Stimulated activated CD4-positive, alpha-beta T cell treated with anti-CD3 and anti-CD28 coated beads, Interleukin-2, amount 100 ng/mL, for 4 hours (primary cell): Measurements from ENCODE around the gene CCL22.
"Not testable (repeated sequence)": the region's sequence is repeated elsewhere in the genome, so short reads cannot be mapped to it uniquely, and the experiment has no call there.

ENCODE experiments used
- DNase-seq: peaks from one replicate; pipeline ENCODE4 v3.0.0-alpha.2; 2020; ENCODE audit warnings: low read depth

CCL22 gene, protein sequence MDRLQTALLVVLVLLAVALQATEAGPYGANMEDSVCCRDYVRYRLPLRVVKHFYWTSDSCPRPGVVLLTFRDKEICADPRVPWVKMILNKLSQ

GRCh38 chr16:57358527-57359095, at the start of gene CCL22:
TSS of gene CCL22 (plus strand) at chr16:57358783. CDS start at chr16:57358817, 34 bp downstream.
- no peak for DNase-seq

DNA sequence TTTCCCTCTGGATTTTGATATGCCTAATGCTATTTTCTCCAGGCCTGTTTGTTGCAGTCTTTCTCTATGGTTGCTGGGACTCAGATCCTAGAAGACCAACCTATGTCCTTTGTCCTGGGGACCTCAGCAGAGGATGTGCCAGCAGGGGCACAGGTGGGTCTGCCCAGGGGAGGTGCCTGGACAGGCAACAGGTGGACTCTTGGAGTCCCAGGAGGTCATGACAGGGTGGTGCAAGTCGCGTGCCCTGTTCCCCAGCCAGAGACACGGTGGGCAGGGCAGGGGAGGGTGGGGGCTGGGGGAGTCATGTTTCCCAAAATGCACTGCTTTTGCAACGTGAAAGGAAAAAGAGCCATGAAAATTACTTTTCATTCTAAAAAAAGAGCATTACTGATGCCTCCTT, 47.8 kb upstream of the CCL22 start:
- no peak for DNase-seq

GRCh38 chr16:57313509-57313908, 45.1 kb upstream of the CCL22 start:
- DNase-seq = no peak

DNA sequence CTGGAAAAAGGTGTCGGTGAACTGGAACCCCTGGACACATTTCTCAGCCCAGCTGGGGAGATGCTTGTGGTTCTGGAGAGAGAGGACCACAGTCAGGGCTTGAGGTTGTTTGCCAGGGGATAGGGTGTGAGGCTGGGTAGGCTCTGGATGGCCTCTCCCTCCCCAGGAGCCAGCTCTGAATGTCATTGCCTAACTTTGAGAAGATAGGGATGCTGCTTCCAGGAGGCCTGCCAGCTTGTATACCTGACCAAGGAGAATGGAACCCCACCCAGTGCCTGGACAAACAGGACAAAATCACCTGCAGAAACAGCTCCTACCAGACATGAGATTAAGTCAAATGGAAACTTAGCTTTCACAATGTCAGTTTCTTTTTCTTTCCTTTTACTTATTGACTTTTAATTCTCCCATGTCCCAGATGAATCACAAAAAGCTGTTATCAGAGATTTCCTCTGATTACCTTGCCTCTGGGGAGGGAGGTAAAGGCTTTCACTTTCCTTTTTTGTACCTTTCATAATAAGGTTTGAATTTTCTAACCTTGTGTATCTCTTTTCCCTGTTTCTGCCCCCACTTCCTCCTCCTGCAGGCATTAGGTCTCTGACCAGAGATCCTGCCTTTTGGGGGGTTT, 44.3 kb upstream of the CCL22 start:
- DNase-seq = no peak

GRCh38 chr16:57315416-57315815, 43.2 kb upstream of the CCL22 start:
- no peak for DNase-seq

DNA sequence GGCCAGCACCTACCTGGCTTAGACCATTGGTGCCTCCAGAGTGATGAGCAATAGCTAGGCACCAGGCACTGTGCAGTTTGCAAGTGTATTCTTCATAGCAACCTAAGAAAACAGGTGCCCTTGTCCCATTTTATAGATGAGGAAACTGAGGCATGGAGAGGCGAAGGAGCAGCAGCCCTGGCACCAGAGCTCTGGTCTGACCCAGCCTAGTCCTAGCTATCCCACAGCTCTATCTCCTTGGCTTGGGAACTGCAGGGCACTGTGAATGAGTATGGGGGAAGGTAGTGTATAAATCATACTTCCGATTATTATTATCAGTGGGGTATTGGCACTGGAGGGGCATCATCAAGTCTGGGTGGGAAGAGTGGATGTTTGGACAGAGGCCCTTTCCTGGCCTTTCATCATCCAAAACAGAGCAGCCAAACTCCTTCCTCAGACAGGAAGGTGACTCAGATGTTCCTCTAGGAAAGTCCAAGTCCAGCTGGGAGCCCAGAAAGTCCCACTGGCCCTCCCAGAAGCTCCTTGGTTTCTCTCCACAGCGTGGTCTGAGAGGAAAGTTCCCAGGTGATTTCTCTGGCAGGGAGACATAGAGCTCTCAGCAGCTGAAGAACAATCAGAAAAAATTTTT, 42.1 kb upstream of the CCL22 start:
- no peak for DNase-seq

DNA sequence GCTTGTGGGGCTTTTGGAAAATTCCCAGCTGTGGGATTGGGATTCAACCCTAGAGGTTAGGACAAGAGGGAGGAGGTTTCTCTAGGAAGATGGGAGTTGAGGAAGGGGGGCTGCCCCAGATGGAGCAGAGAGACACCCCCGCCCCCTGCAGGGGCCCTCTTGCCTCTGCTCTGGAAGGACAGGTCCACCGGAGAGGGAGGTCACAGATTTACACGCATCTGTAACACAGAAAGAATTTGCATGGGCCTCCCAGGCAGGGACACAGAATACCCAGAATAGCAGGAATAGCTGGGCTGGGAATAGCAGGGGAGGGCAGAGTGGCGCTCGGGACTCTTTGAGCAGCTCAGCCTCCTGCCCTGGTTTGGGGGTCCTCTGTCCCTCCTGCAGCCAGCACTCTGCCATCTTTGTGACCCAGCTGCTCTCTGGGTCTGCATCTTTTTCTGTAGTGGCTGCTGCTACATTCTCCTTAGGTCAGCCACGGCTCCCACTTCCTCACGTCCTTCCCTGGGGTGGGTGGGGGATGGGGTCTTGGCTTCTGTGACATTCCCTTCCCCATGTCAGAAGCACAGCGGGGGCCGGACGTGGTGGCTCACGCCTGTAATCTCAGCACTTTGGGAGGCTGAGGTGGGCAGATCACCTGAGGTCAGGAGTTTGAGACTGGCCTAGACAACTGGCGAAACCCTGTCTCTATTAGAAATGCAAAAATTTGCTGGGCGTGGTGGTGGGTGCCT, 40.2 kb upstream of the CCL22 start:
- no peak for DNase-seq

DNA sequence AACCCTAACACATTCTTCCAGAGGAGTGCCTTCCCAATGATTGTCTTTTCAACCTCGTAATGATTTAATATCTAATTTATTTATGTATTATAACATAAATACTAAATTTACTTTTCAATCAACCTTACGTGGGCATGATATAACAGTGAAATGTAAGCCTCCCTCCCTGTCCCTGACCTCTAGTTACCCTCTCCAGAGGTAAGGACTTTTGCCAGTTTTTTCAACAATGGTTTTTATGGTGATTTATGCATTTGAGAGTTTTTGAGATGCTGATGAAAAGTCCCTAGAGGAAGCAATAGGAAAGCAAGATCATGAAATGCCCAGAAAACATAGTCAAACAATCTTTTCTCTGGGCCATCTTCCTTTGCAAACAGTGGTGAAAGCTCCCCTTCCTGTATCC, 38.9 kb upstream of the CCL22 start:
- no peak for DNase-seq

GRCh38 chr16:57324749-57325148, 33.8 kb upstream of the CCL22 start:
- no peak for DNase-seq

DNA sequence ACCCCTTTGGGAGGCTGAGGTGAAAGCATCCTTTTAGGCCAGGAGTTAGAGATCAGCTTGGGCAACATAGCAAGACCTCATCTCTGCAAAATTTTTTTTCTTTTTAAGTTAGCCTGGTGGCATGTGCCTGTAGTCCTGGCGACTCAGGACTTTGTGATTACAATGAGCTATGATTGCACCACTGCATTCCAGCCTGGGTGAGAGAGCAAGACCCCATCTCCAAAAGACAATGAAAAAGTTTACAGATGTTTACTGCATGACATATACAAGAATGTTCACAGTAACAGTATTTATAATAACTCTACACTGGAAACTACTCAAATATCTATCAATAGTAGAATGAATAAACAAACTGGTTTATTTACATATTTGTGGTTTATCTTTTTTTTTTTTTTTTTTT, 33.1 kb upstream of the CCL22 start:
- no peak for DNase-seq

GRCh38 chr16:57329718-57330327, 28.8 kb upstream of the CCL22 start:
- DNase-seq = no peak

- no peak for DNase-seq
These were observed 27.2 kb upstream of the CCL22 start for GRCh38 chr16:57331355-57331754.

- no peak for DNase-seq
These were observed 25.2 kb upstream of the CCL22 start for GRCh38 chr16:57333402-57333801.

DNA sequence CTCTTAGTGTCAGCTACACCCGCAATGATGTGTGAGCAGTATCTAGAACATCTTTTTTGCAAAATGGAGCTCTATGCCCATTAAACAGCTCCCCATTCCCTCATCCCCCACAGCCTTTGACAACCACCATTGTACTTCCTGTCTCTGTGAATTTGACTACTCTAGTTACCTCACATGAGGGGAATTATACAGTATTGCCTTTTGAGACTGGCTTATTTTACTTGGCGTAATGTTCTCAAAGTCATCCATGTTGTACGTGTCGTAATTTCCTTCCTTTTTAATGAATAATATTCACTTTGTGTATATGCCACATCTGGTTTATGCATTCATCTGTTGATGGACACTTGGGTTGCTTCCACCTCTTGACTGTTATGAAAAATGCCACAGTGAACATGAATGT, 23.2 kb upstream of the CCL22 start:
- no peak for DNase-seq

DNA sequence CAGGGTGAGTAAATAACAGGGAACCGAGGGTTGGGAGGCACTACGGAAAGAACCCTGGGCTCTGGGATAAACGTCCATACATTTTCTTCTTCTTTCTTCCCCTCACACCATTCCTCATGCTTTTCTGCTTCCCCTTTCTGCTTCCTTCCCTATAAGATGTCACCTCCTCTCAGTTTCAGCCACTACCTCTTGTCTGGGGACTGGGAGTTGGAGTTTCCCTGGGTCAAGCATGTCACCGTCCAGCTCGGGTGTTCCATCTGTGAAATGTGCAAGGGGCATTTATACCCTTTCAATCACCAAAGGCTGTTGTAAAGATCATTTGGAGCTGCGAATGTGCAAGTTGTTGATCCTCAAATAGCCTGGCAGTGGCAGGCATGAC, 17.5 kb upstream of the CCL22 start:
- no peak for DNase-seq

GRCh38 chr16:57341441-57342303, 16.9 kb upstream of the CCL22 start:
- DNase-seq = no peak

GRCh38 chr16:57342606-57343005, 16.0 kb upstream of the CCL22 start:
- DNase-seq = not testable (repeated sequence)

GRCh38 chr16:57343221-57343620, 15.4 kb upstream of the CCL22 start:
- no peak for DNase-seq

DNA sequence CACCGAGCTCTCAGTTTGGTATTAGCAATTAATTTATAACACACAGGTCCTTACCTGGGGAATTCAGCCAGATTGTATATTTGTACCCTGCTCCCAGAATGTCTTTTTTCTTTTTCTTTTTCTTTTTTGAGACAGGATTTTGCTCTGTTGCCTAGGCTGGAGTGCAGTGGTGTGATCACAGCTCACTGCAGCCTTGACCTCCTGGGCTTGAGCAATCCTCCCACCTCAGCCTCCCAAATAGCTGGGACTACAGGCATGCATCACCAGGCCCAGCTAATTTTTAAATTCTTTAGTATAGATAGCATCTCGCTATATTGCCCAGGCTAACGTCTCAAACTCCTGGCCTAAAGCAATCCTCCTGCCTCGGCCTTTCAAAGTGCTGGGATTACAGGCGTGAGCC, 14.5 kb upstream of the CCL22 start:
- not testable (repeated sequence) for DNase-seq

GRCh38 chr16:57345021-57345420, 13.6 kb upstream of the CCL22 start:
- no peak for DNase-seq

- no peak for DNase-seq
These were observed 12.8 kb upstream of the CCL22 start for GRCh38 chr16:57345666-57346204.
